GM20431 (cell line): Measurements from ENCODE around the gene IGFBP5.

Experiments
- in situ Hi-C: fragments of 300-500 bp; cut with MseI, MboI; formaldehyde crosslinking; loops from one replicate; pipeline ENCODE4 v1.15.0; 2020; ENCODE audit warnings: low sequenced_read_pairs; ENCODE audit not compliant: unreplicated experiment

IGFBP5 gene

DNA sequence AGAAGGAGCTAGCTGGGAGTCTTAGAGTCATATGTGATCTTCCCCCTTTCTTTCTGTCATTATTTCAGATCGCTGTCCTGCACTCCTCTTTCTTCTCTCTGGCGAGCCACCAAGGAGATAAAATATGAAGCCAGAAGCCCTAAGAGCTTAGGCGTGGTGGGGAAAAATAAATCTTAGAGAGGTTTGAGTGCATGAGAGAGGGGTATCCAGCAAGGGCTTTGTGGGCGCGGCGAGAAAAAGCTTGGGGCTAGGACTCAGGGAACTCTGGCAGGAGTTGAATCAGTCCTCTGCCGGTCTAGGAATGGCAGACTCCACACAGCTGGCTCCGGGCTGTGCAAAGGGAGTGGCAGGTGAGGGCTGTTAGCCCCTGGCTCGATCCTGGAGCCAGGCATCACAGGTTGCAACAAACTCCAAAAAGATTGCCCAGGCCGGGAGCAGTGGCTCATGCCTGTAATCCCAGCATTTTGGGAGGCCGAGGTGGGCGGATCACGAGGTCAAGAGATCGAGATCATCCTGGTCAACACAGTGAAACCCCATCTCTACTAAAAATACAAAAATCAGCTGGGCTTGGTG lies 20.1 kb upstream of the IGFBP5 start:
- in situ Hi-C loops, result no loop called here

DNA sequence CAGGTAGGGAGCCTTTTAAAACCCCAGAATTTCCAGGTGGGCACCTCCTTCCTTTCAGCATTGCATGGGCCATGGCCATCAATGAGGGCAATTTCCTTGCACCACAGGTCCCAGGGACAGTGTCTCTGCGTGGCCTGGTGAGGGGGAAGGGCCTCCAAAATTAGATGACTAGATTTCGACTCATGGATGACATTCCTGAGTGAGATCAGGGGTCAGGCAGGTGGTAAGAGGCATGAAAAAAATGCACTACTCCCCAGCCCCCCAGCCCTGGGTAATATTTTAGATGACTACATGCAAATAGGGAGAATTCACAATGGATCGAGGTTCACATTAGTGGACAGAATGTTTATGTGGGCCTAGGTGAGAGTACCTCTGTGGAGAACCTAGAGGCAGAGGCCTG lies 19.0 kb upstream of the IGFBP5 start:
- in situ Hi-C loops, result no loop called here

DNA sequence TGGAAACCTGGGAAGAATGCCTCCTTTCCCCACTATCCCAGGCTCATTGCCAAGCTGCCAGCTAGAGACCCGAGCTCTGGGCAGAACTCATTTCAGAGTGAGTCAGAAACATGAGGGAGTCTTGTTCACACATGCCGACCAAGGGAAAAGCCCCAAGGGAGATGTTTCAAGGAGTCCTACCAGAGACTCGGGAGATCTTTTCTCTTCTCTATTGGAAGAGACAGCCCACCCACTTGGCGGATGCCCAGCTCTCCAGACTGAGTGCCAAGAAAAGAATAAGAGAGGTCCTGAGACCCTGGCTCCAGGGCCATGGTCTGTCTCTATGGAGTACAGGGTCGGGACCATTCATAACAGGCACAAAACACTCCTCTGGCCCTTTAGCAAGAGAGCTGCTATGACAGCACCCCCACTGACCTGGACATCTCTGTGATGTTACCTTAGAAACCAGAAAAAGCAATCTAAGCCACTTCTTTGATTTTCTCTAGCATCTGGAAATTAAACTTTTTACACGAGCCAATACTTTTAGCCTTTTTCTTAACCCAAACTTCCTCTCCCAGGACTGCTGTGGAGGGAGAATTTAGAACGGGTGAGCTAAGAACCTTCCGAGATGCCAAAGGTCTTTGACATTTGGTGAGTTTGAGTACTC lies 18.5 kb upstream of the IGFBP5 start:
- in situ Hi-C loops, result no loop called here

DNA sequence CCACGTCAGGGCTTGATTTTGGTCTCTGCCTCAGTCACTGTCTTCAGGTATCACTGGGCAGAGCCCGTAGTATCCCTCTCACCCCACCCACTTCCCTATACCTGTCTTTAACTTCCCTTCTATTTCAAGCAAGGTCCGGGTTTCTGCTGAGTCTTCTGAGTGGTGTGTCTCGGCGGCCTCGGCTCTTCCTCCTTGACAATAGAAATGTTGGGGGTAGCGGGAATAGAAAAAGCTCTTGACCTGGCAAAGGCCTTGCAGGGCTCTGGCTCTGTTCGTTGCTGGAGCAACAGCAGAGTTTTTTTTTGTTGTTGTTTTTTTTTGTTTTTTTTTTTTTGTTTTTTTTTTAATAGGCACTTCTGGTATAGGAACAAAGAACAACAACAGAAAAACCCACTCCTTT lies 16.0 kb upstream of the IGFBP5 start:
- in situ Hi-C loops, result no loop called here

DNA sequence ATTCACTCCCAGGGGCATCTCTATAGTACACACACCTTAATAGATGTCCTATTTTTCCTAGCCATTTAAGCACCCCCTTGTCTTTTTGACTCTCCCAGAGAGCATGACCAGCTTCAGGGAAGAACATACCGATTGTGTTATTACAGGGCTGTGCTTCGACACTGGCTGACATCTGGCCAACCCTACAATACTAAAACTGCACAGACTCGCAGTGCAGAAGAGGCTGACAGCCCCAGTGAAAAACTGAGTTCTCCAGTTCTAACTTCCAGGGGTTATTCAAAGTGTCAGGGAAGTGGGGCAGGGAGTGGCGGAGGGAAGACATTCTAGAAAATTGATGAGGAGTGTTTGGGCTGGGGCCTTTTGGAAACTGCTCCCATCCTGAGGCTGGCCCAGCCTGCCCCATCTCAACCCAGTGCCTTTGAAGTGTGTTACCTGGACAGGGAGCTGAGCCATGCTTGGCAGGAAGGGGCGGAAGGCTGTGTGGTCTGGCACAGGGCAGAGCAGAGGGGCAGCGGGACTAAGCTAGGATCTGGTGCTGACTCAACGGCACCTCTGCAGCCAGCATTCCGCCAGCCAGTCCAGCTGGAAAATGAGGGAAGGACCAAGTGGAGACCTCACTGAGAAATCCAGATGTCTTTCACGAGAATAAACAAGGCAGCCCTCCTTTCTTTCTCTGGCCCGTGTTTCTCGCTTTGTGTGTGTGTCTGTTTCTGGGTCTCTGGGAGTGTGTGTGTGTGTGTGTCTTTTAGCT lies 15.4 kb upstream of the IGFBP5 start:
- in situ Hi-C loops, result no loop called here

DNA sequence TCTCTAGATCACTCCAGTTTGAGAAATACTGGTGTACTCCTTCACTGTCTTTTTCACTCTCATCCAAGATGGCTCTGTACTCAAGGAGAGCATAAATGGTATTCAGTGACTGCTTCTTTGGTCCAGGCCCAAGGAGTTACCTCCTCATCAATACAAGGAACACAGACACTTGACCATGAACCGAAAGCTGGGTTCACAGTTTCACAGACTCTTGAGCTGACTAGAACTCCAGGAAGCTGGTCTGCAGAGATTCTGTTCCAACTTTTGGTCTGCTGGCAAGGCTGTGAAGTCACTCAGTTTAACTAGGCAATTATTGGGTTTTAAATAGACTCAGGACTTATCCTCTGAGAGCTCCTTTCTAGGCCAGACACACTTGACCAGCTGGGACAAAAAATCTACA lies 7.4 kb upstream of the IGFBP5 start:
- in situ Hi-C loops, result no loop called here

DNA sequence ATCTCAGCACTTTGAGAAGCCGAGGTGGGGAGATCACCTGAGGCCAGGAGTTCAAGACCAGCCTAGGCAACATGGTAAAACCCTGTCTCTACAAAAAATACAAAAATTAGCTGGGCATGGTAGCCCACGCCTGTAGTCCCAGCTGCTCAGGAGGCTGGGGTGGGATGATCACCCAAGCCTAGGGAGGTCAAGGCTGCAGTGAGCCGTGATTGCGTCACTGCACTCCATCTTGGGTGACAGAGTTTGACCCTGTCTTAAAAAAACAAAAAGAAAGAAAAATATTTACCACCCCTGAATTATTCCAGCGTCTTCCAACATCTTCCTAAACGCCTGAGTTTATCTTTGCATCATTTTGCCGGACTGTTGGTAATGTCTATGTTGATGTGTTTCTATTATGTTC lies 6.2 kb upstream of the IGFBP5 start:
- in situ Hi-C loops, result no loop called here

DNA sequence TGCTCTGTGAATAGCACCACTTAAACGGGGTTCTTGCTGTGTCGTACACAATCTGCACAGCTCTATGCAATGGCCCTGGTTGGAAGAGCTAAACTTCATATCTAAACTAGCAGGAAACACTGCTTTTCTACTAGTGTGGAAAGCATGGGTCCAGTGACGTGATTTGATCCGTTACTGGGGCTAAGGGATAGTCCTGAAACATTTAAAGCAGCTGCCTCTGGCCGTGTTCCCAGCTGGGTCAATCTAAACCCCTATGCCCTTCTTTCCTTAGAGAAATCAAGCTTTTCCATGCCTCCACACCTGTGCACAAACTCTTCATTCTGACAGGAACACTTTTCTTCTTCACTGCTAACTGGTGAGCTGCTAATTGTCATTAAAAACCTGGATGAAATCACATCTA lies 5.4 kb upstream of the IGFBP5 start:
- in situ Hi-C loops, result no loop called here

DNA sequence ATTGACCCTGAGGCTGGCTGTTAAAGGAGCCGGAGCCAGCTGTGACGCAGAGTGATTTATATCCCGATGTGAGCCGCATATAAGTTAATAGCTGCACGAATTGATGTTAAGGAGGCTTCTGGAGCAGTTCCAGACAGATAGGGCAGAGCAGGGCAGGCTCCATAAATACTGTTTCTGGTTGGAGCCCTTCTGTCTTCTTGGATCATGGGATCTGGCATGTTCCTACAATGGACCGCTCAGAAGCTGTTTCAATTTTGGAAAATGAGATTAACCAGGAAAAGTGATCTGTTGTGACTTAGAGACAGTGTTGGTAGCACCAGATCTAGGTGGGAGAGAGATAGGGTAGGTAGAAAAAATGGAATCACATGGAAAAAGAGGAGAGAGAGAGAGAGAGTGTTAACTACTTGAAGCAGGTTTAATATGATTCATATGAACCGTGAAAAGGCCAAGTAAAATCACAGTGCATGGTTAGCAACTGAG lies 4.8 kb upstream of the IGFBP5 start:
- in situ Hi-C loops, result no loop called here

DNA sequence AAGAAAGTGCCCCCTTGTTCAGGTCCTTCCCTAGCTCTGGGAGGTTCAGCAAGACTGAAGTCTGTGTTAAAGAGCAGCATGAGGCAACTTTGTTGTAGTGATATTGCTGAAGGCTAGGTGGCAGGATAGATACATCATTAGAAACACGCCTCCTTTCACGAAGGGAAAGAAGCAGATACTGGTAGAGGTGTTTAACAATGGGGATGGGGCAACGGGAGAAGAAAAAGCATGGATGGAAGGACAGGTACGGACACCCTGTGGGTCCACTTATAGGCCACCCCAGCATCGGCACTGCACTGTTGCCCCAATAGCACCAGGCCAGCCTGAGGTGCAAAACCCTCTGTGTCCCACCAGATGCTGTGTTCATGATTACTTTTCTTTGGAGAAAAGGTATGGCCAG lies 3.5 kb upstream of the IGFBP5 start:
- in situ Hi-C loops, result loop anchor here (10.0 to 25.0 kb wide), 2 partner anchors 826 to 1013 kb away; no protein-coding TSS in a partner anchor

DNA sequence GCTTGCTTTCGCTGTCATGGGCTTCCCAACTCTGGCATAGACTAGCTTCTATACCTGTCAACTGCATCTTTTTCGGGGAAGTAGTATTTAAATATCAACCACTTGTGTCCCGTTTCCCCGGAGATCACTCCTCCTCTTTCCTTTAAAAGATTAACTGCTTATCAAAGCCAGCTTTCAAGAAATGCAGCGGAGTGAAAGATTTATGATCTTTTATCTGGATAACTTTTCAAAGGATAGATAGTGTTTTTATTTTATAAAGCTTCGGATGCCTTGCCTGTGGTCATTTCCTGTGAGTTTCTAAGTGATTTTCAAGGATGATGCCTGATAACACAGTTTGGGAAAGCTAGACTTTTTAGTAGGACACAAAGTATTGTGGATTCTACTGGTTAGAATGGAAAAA lies 2.9 kb upstream of the IGFBP5 start:
- in situ Hi-C loops, result loop anchor here (10.0 to 25.0 kb wide), 2 partner anchors 827 to 1014 kb away; no protein-coding TSS in a partner anchor

DNA sequence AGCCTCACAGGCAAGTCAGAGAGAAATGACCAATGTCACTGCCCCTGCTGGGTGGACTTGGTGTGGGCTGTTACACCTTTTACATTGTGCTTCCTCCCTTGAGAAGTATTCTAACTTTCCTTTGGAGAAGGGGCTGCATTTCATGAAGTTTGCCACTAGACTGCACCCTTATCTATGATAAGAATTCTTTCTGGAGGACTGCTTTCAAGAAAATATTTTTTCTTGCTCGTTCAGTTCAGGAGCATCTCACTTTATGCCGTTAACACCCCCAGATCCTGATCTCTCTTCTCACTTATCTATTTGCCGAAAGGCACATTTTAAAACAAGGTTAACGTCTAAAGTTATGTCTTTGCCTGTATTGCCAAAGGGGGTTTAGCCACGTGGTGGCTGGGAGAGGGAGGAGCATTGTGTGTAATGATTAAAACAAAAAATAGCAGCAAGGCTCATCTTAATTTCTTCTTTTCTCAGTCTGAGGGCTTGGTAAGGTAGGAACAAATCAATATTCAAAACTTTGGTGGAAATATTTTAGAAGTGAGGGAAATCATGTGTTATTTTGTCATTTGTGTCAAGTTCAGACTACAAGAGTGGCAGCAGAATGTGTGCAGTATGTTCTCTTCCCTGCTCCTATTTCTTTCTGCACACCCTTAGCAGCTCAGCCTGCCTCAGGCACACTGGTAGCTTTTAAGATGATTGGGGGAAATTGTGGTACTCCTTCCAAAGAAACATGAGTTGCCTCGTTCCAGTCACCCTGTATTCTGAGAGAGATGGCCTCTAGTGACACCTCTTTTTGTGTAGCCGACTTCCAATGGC lies 1.6 kb upstream of the IGFBP5 start:
- in situ Hi-C loops, result loop anchor here (10.0 to 25.0 kb wide), 2 partner anchors 828 to 1015 kb away; no protein-coding TSS in a partner anchor

DNA sequence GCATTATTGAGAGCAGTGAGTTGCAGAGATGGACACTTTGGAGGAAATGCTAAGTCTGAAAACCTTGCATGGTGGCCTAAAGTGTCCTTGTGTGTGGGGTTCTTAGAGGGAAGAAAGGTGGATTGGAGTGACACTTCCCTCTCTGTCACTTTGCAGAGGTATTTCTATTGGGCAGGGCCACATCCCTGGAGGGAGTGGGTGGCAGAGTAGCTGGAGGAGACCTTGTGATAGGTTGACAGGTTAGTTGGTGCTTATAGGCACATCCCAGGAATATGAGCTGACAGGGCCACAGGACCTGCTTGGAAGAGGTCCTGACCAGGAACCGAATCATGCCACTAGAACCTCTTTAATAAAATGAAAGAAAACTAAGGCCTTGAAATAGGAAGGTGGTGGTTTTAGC lies 972 bp upstream of the IGFBP5 start:
- in situ Hi-C loops, result loop anchor here (10.0 to 25.0 kb wide), 2 partner anchors 828 to 1016 kb away; no protein-coding TSS in a partner anchor

DNA sequence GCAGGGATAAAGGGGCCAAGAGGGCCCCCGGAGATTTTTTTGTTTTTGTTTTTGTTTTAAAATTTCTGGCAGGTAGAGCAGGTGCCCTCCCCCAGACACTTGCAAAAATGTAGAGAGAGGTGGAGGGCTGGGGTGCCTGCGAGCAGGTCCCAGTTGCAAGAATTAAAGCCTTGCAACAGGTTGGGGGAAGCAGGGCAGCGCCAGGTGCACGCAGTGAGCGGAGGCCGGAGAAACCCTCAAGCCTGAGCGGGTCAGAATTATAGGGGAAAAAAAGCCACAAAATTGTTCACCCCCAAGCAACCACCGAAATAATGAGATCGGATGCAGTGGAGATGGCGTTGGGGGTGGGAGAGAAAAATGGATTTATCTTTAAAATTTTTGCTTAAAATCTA lies 527 bp downstream of the IGFBP5 start:
- in situ Hi-C loops, result loop anchor here (10.0 to 25.0 kb wide), 2 partner anchors 830 to 1017 kb away; no protein-coding TSS in a partner anchor

DNA sequence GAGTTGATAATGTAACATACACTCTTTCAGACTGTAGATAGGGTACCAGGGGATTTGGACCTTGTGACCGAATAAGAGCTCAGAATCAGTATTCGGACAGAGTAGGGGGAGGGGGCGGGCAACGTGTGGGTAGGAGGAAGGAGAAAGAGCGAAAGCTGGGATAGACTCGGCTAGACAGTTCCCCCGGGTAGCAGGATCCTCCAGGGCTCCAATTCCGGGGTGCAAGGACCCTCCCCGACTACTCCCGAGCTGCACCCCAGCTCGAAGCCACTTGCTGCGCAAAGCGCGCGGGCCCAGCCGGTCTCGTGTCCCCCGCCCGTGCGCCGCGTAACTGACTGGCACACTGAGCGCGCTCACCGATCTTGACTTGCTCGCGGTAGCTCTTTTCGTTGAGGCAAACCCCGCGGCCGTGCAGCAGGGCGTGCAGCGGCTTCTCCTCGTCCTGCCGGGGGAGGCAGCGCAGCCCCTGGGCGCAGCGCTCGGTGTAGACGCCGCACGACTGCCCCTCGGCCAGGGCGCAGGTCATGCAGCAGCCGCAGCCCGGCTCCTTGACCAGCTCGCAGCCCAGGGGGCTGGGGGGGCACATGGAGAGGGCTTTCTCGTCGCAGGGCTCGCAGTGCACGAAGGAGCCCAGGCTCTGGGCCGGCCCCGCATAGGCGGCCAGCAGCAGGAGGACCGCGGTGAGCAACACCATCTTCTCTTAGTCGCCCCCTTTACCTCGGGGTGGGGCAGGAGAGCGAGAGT lies 1.1 kb downstream of the IGFBP5 start:
- in situ Hi-C loops, result loop anchor here (10.0 to 25.0 kb wide), 2 partner anchors 831 to 1018 kb away; no protein-coding TSS in a partner anchor

DNA sequence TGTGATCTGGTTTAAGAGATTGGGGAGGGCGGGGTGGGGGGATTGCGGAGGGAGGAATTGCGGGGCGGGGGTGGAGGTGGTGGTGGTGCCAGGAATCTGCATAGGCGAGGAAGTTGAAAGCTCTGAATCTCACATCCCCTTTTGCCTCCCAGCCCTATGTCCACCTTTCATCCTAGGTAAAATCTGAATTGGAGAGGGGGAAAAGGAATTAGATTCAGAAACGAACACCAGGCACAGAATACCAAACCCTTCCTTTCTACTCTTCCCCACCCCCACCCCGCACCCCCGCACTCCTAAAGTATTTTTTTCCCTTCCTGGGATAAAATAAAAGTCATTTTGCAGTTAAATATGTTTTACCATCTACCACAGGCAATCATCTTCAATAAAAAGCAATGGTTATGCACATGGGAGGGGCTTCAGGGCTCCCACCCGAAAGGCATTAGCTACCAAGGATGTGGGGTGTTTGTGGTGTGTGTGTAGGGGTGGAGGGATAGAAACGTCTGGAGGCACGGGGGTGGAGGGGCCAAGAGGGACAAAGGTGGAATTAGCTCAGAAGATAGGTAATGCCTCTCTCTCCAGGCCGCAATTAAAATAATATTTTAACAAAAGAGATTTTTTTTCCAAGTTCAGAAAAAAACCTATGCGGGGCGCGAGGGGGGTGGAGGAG lies 1.8 kb downstream of the IGFBP5 start:
- in situ Hi-C loops, result loop anchor here (10.0 to 25.0 kb wide), 2 partner anchors 831 to 1019 kb away; no protein-coding TSS in a partner anchor

DNA sequence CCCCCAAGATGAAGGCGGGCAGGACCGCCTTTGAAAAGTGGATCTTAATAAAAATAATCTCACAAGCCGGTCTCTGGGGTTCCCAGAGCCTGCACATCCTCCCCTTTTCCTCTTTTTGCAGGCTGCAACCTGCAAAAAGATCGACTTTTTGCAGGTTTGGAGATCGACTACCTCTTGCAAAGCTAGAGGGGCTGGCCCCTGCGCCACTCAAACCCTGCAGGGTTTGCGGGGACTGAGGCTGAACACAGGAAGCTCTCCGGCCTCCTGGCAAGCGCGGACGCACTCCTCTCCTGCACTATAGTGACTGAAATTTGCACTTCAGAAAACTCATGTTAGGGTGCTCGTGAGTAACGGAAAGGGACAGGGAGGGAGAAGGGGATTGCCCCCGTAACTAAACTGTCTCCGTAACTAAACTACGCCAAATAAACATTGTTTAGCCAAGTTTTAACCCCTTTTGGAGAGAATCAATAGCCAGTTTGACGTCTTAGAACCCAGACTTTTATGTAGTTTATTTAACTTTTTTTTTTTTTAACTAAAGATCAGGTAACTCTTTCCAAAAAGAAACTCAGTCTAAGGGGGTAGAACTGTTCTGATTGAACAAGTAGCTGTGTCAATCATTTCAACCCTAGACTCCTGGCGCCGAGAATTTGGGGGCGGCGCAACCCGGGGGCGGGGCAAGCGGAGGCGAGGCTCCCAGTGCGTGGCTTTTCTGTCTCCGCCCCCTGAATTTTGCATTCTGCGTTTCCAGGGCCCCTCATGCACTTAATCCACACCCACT lies 2.5 kb downstream of the IGFBP5 start:
- in situ Hi-C loops, result loop anchor here (10.0 to 25.0 kb wide), 2 partner anchors 832 to 1019 kb away; no protein-coding TSS in a partner anchor
